Measurements from ENCODE around the gene LILRB1. TPM values are rescaled to one million over a fixed set of nuclear protein-coding genes. Genes with fewer than 3 reads are reported as not detected.
A peak's percentile ranks its signal among the peaks of the same experiment; 100 is the strongest.
"Not testable (repeated sequence)": the region's sequence is repeated elsewhere in the genome, so short reads cannot be mapped to it uniquely, and the experiment has no call there.

LILRB1 gene
- total RNA-seq, 1 donor from 2014 or later, result 1.5 TPM

DNA sequence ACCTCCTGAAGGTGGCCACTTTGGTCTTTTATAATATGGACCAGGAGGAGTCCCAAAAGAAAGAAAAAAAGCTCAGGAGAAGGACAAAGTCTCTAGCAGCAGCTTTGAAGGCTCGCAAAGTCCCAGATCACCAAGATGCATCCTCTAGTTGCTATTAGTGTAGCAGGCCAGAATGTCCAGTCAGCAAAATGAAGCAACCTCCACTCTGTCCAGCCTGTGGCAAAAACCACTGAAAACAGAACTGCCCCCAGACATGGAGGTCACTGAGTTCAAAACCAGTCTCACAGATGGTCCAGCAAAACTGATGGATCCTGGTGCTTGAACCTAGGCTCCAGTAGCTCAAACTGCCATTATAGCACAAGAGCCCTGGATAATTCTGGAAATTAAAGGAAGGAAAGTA lies 42.9 kb downstream of the LILRB1 start:
- DNase-seq, result no peak
- H3K27ac ChIP-seq (replicated peaks), result no peak overlapping the region
- H3K9me3 ChIP-seq (replicated peaks), result peaks cover 17% of the 10 kb centered on the region
- intact Hi-C loops (cut with micrococcal nuclease), result no loop called here
- no peak overlapping the region for H3K4me3 ChIP-seq
- H3K4me1 ChIP-seq, result no peaks in the 10 kb centered on the region
- H3K36me3 ChIP-seq, result no peaks in the 10 kb centered on the region
- peaks cover 35% of the 10 kb centered on the region for H3K27me3 ChIP-seq (ENCODE audit: low read depth)
- TF ChIP-seq, protein P1, sequence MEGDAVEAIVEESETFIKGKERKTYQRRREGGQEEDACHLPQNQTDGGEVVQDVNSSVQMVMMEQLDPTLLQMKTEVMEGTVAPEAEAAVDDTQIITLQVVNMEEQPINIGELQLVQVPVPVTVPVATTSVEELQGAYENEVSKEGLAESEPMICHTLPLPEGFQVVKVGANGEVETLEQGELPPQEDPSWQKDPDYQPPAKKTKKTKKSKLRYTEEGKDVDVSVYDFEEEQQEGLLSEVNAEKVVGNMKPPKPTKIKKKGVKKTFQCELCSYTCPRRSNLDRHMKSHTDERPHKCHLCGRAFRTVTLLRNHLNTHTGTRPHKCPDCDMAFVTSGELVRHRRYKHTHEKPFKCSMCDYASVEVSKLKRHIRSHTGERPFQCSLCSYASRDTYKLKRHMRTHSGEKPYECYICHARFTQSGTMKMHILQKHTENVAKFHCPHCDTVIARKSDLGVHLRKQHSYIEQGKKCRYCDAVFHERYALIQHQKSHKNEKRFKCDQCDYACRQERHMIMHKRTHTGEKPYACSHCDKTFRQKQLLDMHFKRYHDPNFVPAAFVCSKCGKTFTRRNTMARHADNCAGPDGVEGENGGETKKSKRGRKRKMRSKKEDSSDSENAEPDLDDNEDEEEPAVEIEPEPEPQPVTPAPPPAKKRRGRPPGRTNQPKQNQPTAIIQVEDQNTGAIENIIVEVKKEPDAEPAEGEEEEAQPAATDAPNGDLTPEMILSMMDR (IDR thresholded peaks at IDR 0.05; ENCODE audit: borderline replicate concordance), result no peak

DNA sequence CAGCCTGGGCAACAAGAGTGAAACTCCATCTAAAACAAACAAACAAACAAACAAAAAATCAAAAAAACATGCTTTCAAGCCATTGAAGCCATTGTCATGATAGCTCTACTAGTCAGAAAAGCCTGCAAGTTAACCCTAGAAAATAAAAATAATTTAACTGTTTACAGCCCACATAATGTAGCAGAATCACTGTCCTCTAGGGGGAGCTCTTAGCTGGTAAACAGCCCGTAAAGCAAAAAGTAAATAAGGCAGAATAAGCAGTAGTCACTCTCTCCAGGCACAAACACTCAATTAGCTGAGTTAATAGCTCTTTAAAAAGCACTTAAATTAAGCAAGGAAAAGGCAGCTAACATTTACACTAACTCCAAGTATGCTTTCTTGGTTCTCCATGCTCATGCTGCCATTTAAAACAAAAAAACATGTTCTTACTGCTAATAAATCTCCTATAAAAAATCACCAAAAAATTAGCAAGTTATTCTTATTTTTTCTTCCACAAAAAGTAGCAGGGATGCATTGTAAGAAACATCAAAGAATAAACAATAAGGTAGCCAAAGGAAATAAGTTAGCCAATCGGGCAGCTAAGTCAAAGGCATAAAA lies 43.8 kb downstream of the LILRB1 start:
- no peaks in the 10 kb centered on the region for H3K36me3 ChIP-seq
- H3K9me3 ChIP-seq (replicated peaks), result peaks cover 8% of the 10 kb centered on the region
- intact Hi-C loops (cut with micrococcal nuclease), result no loop called here
- H3K27ac ChIP-seq (replicated peaks), result no peak overlapping the region
- no peak overlapping the region for H3K4me3 ChIP-seq
- H3K27me3 ChIP-seq (ENCODE audit: low read depth), result peaks cover 35% of the 10 kb centered on the region
- no peaks in the 10 kb centered on the region for H3K4me1 ChIP-seq
- TF ChIP-seq, protein P1 (IDR thresholded peaks at IDR 0.05; ENCODE audit: borderline replicate concordance), result peak; percentile 67
- DNase-seq, result no peak

DNA sequence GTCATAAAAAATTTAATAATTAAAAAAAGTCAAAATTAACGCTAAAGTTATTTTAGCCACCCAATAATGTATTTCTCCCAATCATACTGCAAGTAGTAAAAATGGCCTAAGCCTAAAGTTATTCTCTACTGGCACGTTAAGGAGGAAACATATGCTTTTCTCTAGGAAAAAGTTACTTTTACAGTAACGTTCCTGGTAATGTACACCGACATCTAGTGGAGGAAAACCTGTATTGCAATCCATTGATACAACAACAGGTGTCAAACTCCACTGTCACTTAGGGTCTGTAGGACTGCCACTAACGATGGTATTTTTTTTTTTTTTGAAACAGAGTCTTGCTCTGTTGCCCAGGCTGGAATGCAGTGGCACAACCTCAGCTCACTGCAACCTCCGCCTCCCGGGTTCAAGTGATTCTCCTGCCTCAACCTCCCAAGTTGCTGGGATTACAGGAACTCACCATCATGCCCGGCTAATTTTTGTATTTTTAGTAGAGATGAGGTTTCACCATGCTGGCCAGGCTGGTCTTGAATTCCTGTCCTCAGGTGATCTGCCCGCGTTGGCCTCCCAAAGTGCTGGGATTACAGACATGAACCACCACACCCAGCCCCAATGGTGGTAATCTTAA lies 46.0 kb downstream of the LILRB1 start:
- H3K36me3 ChIP-seq; intact Hi-C loops (cut with micrococcal nuclease); H3K4me3 ChIP-seq; H3K27ac ChIP-seq (replicated peaks); H3K9me3 ChIP-seq (replicated peaks); H3K4me1 ChIP-seq; DNase-seq: not testable (repeated sequence)
- TF ChIP-seq, protein P1 (IDR thresholded peaks at IDR 0.05; ENCODE audit: borderline replicate concordance), result peak; percentile 89
- peaks cover 35% of the 10 kb centered on the region for H3K27me3 ChIP-seq (ENCODE audit: low read depth)

DNA sequence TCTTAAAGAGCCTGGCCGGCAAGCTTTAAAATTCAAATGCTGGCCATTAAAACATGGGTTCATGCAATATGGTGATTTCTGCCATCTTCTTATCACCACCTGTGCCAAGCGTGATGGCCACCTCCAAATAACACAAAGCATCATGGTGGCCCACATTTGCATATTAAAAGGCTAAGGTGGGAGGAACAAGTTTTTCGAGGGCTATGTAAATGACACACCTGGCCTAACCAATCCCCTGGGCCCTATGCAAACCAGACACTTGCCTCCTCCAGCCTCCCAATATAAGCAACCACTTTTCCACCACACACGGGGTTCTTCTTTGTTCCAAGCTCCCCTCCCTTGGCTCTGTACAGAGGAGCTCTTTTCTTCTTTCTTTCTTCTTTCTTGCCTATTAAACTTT lies 46.9 kb downstream of the LILRB1 start:
- no peak overlapping the region for H3K4me3 ChIP-seq
- TF ChIP-seq, protein P1 (IDR thresholded peaks at IDR 0.05; ENCODE audit: borderline replicate concordance), result no peak
- no peaks in the 10 kb centered on the region for H3K4me1 ChIP-seq
- DNase-seq, result no peak
- H3K27ac ChIP-seq (replicated peaks), result no peak overlapping the region
- peaks cover 34% of the 10 kb centered on the region for H3K27me3 ChIP-seq (ENCODE audit: low read depth)
- intact Hi-C loops (cut with micrococcal nuclease), result no loop called here
- H3K9me3 ChIP-seq (replicated peaks), result no peaks in the 10 kb centered on the region
- H3K36me3 ChIP-seq, result no peaks in the 10 kb centered on the region

DNA sequence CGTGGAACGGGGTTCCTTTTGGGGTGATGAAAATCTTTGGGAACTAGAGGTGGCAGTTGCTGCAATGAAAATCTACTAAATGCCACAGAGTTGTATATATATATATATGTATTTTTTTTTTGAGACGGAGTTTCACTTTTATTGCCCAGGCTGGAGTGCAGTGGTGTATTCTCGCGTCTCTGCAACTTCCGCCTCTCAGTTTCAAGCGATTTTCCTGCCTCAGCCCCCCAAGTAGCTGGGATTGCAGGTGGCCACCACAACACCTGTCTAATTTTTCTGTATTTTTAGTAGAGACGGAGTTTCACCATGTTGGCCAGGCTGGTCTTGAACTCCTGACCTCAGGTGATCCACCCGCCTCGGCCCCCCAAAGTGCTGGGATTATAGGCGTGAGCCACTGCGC lies 51.3 kb downstream of the LILRB1 start:
- H3K27ac ChIP-seq (replicated peaks); H3K9me3 ChIP-seq (replicated peaks); H3K4me3 ChIP-seq; H3K36me3 ChIP-seq; DNase-seq; intact Hi-C loops (cut with micrococcal nuclease); H3K4me1 ChIP-seq: not testable (repeated sequence)
- peaks cover 43% of the 10 kb centered on the region for H3K27me3 ChIP-seq (ENCODE audit: low read depth)

DNA sequence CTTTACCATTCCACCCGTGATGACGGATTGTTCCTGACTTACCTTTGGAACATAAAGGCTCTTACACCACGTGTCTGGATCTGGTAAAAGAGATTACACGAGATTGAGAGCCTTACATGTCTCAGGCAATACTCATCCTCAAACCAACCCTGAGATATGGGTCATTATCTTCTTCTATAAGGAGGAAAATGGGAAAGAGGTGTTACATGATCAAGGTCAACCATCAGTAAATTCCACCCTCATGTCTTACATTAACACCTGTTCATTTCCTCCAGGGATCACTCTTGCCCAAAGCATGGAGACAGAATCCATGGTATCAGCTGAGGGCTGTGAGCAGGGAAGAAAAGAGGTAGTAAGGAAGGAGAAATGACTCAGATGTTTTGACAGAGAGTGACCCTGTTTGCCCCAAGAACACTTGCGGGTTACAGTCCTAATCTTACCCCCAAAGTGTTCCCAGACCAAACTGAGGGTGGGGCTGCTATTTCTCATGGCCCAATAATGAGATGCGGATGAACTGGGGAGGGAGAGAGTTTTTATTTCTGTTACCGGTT lies 52.1 kb downstream of the LILRB1 start:
- Histone ChIP-seq H3K27me3 (ENCODE audit: low read depth) (peaks cover 43% of the 10 kb centered on the region), H3K9me3 (replicated peaks) (no peaks in the 10 kb centered on the region), H3K27ac (replicated peaks) (no peak overlapping the region), H3K4me1 (no peaks in the 10 kb centered on the region), H3K36me3 (no peaks in the 10 kb centered on the region), H3K4me3 (no peak overlapping the region)
- intact Hi-C loops (cut with micrococcal nuclease), result no loop called here
- DNase-seq, result no peak
- TF ChIP-seq, protein P1 (IDR thresholded peaks at IDR 0.05; ENCODE audit: borderline replicate concordance), result no peak

Measured in left ventricle myocardium inferior (tissue), 1 donor.